Neural crest cell (in vitro differentiated cells): ENCODE results near the gene UQCC2. TPM values are rescaled to one million over a fixed set of nuclear protein-coding genes. Genes with fewer than 3 reads are reported as not detected.
A peak's percentile ranks its signal among the peaks of the same experiment; 100 is the strongest.

Experiments used
- DNase-seq: peaks from one replicate; pipeline ENCODE4 v3.0.0; 2021; ENCODE audit warnings: low read depth, mixed read lengths, low spot score
- H3K27ac Mint-ChIP-seq: one replicate; pipeline ENCODE4 v1.8.0; 2021; ENCODE audit warnings: mild to moderate bottlenecking, mixed read lengths; ENCODE audit not compliant: unreplicated experiment
- H3K27me3 Mint-ChIP-seq: 2 replicates; pipeline ENCODE4 v1.8.0; 2021; ENCODE audit warnings: low read depth, mild to moderate bottlenecking, mixed read lengths
- H3K36me3 Mint-ChIP-seq: 2 replicates; pipeline ENCODE4 v1.8.0; 2021; ENCODE audit warnings: low read depth, mild to moderate bottlenecking, mixed read lengths
- H3K4me1 Mint-ChIP-seq: 2 replicates; pipeline ENCODE4 v1.8.0; 2021; ENCODE audit warnings: mixed read lengths
- H3K4me3 Mint-ChIP-seq: one replicate; pipeline ENCODE4 v1.8.0; 2021; ENCODE audit warnings: mild to moderate bottlenecking, mixed read lengths
- H3K9me3 Mint-ChIP-seq: 2 replicates; pipeline ENCODE4 v1.8.0; 2021; ENCODE audit warnings: mixed read lengths
- long read RNA-seq: library from polyadenylated mRNA; unstranded; transcript quantifications from one replicate; pipeline ENCODE4 v2.0.0, GENCODE V29; 2020
- total RNA-seq: library from RNA; stranded (reverse); gene quantifications from 2 replicates; pipeline ENCODE4 v1.2.1, GENCODE V29; 2021
- TF ChIP-seq, protein P1 (sequence below): fragments of 200-600 bp; sonication (generic); conservative IDR thresholded peaks from 2 replicates; pipeline ENCODE4 v1.5.0; 2021; ENCODE audit warnings: antibody characterized with exemption, mild to moderate bottlenecking

Gene UQCC2
- total RNA-seq: 114 and 116 TPM in 2 replicates
- long read RNA-seq, full-length matches to known transcripts: 27 of 35 reads
- long read RNA-seq, partial matches to known transcripts: 2 of 35 reads
- long read RNA-seq, other reads (novel, unspliced or antisense): 6 of 35 reads

DNA sequence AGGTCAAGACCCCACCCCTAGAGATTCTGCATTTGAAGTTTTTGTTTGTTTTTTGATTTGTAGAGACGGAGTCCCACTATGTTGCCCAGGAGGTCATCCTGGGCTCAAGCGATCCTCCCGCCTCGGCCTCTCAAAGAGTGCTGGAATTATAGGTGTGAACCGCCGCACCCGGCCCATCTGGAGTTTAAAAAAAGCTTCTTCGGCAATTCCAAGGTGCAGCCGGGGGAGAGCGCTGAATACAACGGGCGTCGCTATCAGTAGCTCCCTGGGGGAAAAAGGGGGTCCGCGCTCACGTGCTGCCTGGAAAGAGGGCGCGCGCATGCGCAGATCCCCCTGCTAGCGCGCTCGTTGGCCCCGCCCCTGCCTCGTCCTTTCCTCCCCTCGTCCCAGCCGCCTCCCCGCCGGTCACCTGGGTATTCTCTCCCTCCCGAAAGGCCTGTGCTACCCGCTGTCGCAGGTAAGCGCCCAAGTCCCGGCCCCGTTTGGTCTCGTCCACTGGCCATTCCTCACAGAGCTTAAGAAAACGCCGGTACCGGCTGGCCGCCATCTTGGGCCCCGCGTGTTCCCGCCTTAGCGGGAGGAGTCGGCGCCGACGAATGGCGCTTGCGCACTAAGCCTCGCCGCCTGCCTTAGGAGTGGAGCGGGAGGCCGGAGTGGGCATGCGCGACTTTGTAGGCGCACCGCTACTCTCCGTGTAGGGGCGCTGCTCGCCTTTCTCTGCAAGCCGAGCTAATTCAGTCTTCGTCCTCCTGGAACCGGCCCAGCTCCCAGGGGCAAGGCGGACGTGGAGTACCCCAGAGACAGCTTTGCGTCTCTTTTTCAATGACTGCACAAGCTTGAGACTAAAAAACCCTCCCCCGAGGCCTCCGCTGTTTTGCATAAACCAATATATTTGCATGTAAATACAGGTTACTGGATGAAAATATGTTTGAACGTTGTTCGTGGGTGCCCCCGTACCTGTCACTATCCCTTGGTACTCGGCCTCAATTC, at the start of gene UQCC2:
Gene UQCC2, minus strand, starts transcription at position 561 of the 990 bp plus-strand sequence. Its CDS starts 14 bp downstream, at position 547.
- Mint-ChIP-seq H3K4me3 (peak within 1 kb of the TSS; percentile 100), H3K27ac (peak within 1 kb of the TSS; percentile 100), H3K36me3 (peaks cover 19% of the 10 kb centered on the region), H3K4me1 (peaks cover 29% of the 10 kb centered on the region), H3K9me3 (peaks cover 4% of the 10 kb centered on the region), H3K27me3 (peaks cover 3% of the 10 kb centered on the region)
- DNase-seq: peak; percentile 94
- TF ChIP-seq, protein P1, sequence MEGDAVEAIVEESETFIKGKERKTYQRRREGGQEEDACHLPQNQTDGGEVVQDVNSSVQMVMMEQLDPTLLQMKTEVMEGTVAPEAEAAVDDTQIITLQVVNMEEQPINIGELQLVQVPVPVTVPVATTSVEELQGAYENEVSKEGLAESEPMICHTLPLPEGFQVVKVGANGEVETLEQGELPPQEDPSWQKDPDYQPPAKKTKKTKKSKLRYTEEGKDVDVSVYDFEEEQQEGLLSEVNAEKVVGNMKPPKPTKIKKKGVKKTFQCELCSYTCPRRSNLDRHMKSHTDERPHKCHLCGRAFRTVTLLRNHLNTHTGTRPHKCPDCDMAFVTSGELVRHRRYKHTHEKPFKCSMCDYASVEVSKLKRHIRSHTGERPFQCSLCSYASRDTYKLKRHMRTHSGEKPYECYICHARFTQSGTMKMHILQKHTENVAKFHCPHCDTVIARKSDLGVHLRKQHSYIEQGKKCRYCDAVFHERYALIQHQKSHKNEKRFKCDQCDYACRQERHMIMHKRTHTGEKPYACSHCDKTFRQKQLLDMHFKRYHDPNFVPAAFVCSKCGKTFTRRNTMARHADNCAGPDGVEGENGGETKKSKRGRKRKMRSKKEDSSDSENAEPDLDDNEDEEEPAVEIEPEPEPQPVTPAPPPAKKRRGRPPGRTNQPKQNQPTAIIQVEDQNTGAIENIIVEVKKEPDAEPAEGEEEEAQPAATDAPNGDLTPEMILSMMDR: peak; percentile 68

DNA sequence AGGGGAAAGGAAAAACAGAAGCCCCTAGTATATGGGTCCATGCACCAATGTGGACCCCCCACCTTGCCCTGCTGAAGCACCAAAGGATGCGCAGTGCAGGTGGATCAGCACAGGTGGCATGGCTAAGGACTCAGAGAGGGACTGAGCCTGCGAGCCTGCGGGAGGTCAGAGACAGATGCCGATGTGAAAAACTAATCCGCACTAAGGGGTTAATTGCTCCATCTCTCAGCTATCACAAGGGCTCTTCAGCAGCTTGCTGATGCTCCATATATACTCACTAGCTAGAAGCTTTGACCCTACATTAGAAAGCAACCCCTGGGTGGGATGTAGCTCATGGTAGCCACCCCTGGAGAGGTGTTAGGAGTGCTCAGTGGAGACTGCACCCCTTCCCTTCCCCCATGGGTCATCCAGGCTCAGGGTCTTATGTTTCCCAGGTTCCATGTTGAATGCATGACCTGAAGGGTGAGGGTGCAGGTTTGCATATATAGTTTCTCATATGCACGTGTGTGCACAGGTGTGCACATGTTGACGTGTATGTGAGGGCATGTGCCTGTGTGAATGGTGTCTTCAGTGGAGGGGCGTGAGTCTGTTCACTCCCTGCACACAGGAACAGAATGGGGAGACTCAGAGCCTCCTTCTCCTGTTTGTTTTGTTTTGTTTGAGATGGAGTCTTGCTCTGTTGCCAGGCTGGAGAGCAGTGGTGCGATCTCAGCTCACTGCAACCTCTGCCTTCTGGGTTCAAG, 48.6 kb upstream of the UQCC2 start:
- DNase-seq: no peak
- no peaks in the 10 kb centered on the region for H3K36me3 Mint-ChIP-seq
- H3K4me1 Mint-ChIP-seq: peaks cover 19% of the 10 kb centered on the region
- no peak overlapping the region for H3K4me3 Mint-ChIP-seq
- TF ChIP-seq, protein P1: no peak
- H3K27ac Mint-ChIP-seq: no peak overlapping the region
- H3K9me3 Mint-ChIP-seq: no peaks in the 10 kb centered on the region
- no peaks in the 10 kb centered on the region for H3K27me3 Mint-ChIP-seq

DNA sequence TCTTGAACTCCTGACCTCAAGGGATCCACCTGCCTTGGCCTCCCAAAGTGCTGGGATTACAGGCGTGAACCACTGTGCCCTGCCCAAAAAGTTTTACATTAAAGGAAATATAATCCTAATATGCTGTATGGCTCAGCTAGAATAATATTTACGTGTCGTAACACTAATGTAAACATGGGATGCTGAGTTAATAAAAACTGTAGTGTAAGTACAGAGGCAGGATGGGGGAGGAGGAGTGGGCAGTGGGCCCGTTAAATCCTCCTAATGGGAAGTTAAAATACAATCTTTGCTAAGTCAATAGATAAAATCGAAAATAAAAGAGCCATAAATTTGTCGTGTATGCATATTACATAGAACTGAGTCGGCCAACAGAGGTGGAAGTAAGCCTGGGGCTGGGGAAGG, 47.3 kb upstream of the UQCC2 start:
- Mint-ChIP-seq H3K4me3 (no peak overlapping the region), H3K36me3 (no peaks in the 10 kb centered on the region), H3K27me3 (no peaks in the 10 kb centered on the region), H3K27ac (no peak overlapping the region), H3K4me1 (peaks cover 19% of the 10 kb centered on the region), H3K9me3 (no peaks in the 10 kb centered on the region)
- TF ChIP-seq, protein P1: no peak
- DNase-seq: no peak

DNA sequence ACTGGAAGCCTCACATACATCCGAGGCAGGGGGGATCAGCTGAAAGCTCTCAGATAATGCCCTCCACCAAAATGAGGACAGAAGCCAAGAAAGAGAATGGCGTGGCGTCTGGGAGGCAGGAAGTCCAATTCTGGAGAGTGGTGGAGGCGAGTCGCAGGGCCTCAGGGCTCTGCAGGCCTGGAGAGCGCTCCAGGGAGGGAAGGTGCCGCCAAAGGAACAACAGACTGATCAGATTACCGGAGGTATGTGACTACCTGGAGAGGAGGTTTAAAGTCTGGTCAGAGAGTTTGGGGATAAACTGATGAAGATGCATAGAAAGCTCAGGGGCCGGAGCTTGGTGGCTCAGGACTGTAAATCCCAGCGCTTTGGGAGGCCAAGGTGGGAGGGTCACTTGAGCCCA, 46.4 kb upstream of the UQCC2 start:
- Mint-ChIP-seq H3K27me3 (no peaks in the 10 kb centered on the region), H3K36me3 (no peaks in the 10 kb centered on the region), H3K4me3 (no peak overlapping the region), H3K9me3 (no peaks in the 10 kb centered on the region), H3K27ac (no peak overlapping the region), H3K4me1 (peaks cover 19% of the 10 kb centered on the region)
- TF ChIP-seq, protein P1: no peak
- no peak for DNase-seq

DNA sequence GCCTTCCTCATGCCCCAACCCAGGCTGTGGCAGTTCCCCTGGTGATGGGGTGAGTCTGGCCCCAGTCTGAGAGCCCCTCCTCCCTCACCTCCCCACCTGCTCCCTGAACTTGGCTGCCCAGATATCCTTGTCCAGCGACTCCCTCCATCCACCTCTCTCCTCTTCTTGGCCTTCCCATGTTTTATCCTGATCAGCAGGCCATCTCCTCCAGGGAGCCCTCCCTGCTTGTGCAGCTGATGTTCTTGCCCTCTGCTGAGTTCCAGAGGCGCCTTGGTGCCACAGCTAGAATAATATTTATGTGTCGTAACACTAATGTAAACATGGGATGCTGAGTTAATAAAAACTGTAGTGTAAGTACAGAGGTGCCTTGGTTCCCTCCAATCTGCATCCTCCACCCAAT, 45.6 kb upstream of the UQCC2 start:
- H3K4me1 Mint-ChIP-seq: peaks cover 17% of the 10 kb centered on the region
- peak overlapping the region; percentile 78 for H3K27ac Mint-ChIP-seq
- no peaks in the 10 kb centered on the region for H3K9me3 Mint-ChIP-seq
- DNase-seq: no peak
- TF ChIP-seq, protein P1: no peak
- H3K27me3 Mint-ChIP-seq: no peaks in the 10 kb centered on the region
- no peak overlapping the region for H3K4me3 Mint-ChIP-seq
- no peaks in the 10 kb centered on the region for H3K36me3 Mint-ChIP-seq
